HG02588 (cell line): ENCODE data around the gene JPH3.

Experiments
- ATAC-seq: cut with Tn5 transposase; IDR thresholded peaks from one replicate; pipeline ENCODE4 v1.9.1; 2021; ENCODE audit warnings: mild to moderate bottlenecking, moderate library complexity; ENCODE audit not compliant: unreplicated experiment

Gene JPH3

DNA sequence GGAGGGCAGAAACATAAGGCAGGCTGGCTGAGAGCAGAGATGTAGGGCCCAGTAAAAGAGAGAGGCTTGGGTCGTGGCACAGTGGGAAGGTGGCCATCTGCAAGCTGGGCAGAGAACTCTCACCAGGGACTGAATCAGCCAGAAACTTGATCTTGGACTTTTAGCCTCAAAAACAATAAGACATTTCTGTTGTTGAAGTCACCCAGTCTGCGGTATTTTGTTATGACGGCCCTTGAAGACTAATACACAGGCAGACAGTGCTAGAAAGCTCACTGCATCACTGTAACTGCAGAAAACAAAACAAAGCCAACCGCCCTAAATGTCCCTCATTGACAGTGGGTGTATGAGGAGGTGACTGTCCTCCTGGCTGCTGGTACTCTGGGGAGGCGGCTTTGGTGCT is 3.9 kb upstream of the JPH3 start:
- ATAC-seq = no peak

DNA sequence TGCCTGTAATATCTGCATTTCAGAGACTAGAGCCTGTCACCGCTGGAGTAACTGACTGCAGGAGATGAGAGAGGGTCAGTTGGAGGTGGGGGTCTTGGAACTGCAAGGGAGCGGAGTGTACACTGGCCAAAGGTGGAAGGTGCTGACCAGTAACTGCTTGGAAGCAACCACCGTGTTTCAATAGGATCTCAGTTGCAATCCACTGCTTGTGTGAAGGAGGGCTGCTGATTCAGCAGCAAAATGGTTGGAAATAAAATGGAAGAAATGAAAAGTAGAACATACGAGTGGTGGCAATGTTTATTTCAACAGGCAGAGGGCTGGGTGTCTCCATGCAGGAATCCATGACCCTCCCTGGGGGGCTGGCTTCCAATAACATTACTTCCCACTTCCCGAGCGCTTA is 2.1 kb upstream of the JPH3 start:
- no peak for ATAC-seq

DNA sequence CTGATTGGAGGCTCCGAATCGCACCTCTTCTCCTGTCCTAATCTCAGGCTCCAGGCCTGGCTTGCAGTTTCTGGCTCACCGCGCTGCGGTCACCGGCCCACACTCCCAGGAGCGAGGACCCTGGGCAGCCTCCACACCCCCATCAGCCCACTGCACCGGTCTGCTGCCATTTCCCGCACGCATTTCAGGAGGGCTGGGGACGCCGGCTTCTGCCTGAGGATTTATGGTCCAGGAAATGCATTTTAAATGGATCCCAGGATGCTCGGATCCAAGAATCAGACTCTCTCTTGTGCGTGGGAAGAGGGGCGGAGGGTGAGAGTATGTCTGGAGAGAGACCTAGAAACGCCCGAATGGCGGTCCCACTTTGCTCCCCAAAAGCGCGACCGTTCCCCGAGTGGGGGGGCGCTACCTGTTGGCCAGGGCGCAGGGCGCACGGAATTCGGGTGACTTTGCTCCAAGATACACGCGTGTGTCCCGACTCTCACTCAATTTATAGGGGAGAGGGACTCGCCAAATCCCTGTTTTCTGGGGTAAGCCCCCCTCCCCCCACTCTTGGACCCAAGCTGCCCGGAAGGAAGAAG is 817 bp upstream of the JPH3 start:
- no peak for ATAC-seq

DNA sequence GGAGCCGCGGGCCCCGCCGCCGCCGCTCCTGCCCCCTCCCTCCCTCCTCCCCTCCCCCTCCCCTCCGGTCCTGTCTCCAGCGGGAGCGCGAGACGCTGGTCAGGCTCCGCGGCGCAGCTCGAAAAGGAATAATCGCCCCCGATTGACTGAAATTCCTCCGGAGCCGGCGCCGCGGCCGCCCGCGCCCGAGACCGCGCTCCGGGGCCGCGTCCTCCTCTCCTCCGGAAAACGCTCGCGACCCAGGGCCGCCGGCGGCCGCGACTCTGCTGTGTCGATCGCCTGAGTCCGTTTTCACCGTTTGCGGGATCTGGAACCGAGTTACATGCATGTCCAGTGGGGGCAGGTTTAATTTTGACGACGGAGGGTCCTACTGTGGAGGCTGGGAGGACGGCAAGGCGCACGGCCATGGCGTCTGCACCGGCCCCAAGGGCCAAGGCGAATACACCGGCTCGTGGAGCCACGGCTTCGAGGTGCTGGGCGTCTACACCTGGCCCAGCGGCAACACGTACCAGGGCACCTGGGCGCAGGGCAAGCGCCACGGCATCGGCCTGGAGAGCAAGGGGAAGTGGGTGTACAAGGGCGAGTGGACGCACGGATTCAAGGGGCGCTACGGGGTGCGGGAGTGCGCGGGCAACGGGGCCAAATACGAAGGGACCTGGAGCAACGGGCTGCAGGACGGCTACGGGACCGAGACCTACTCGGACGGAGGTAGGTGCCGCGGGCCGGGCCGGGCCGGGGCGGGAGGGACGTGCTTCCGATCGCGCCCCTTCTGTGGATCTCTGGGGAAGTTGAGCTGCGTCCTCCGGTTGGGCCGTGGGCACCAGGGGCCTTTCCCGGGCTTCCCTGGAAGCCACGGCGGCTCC is 744 bp downstream of the JPH3 start:
- ATAC-seq = no peak

DNA sequence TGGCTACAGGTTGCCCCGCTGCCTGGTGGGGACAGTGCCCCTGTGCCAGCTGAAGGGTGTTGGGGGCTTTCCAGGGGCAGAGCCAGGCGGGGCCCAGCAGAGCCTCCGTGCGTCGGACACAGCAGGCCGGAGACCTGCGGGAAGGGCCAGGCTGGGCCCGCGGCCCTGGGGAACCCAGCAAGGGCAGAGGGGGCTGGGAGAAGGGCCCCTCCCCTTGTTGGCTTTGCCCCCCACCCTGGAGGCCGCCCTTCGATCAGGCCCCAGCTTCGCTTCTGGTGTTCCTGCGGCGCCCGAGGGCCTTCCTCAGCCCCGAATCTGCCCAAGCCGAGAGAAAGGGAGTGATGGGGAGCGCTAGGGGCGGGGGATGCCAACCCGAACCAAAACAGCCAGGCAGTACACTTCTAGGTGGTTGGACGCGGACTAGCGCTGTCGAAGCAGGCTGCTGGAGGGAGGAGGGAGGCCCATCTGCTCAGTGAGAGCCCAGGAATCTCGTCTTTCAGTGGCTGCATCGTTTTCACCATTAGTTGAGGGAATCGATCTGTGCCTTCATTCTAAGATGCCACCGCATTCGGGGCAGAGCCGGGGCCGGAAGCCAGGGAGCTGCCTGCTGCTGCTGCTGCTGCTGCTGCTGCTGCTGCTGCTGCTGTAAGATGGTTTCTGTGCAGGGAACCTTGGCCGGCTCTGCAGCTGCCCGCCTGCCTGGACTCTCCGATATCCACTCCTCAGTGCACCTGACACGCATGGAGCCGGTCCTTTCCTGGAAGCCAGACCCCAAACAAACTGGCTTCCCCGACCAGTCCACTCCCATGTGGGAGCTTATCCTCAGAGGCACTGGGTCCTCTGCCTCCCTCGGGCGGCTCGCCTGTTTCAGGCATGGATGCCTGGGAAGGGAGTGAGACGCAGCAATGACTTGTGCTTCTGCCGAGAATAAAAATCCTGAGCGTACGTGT is 1.7 kb downstream of the JPH3 start:
- no peak for ATAC-seq

DNA sequence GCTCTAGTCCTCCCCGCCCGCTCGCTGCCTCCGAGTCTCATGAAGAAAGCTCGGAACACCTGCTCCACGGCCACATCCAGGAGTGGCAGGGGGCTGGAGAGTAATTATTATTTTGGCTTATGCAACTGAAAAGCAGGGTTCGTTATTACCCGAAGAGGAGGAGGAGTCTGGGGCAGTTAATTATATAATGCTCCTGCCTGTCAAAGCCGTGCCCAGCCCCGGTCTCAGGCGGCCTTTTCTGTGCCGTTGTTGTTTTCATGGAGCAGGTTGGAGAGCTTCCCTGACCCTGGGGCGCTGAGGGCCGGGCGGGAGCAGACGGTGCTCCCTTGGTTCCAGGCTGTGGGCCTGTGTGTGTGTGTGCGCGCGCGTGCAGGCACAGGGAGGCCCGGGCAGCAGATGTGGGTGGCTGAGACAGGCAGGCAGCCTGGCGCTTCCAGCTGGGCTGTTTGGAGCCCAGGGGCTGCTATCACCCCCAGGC is 2.4 kb downstream of the JPH3 start:
- no peak for ATAC-seq

DNA sequence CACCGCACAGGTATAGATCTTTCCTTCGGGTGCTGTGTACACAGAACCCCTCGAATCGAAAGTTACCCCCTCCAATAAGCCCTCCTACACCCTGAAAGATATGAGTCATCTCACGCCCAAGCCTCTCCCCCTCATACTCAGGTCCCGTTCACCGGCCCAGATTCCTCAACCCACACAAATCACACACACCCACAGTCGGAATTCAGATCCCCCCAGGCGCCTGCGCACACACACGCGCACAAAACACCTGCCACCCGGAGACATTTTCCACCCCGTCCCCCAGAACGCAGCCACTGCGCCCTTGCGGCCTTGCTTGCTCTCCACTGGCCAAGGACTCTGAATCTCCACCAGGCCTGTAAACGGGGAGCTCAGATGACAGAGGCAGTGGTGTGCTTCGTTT is 4.9 kb downstream of the JPH3 start:
- no peak for ATAC-seq

DNA sequence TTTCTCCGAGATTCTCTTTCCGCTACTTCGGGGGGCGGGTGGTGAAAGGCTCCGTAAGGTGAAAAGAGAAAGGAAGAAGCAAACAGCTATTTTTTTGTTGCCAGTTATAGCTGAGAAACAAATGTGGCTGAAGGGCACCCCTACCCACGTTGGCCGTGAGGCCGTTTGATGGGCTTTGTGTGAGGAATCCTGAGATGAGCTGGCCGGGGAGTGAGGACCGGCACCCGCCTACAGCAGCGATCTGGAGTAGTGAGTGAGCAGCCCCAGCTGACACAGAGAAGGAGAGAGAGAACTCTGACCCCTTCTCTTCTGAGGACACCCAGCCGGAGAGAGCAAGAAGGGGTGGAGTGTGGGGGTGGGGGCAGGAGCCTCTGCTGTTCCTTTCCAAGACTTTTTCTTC is 5.6 kb downstream of the JPH3 start:
- no peak for ATAC-seq

DNA sequence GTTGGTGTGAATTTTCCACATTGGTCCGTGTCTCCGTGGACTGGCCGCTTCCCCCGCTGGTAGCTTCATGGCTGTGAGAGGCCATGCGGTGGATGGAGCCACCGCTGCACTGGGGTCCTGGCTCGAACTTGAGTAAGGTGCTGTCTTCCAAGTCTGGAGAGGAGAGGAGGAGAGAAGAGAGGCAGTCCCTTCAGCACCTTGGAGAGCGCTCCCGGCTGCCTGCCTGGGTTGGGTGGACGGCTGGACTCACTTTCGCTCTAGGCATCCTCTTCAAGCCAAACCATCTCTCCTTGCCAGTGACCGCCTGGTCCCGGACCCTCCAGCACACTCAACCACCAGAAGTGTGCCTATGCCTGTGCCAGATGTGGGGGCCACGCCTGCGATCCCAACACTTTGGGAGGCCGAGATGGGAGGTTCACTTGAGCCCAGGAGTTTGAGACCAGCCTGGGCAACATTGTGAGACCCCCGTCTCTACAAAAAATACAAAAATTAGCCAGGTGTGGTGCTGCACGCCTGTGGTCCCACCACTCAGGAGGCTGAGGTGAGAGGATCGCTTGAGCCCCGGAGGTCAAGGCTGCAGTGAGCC is 6.2 kb downstream of the JPH3 start:
- ATAC-seq = no peak

DNA sequence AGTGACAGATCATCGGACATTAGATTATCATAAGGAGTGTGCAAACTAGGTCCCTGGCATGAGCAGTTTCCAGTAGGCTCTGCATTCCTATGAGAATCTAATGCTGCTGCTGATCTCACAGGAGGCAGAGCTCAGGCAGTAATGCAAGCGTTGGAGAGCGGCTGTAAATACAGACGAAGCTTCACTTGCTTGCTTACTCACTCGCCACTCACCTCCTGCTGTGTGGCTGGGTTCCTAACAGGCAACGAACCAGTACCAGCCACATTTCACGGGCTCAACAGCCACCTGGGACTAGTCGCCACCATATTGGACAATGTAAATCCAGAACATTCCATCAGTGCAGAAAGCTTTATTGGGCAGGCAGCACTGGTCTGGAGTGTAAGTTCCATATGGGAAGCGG is 7.7 kb downstream of the JPH3 start:
- ATAC-seq = no peak

DNA sequence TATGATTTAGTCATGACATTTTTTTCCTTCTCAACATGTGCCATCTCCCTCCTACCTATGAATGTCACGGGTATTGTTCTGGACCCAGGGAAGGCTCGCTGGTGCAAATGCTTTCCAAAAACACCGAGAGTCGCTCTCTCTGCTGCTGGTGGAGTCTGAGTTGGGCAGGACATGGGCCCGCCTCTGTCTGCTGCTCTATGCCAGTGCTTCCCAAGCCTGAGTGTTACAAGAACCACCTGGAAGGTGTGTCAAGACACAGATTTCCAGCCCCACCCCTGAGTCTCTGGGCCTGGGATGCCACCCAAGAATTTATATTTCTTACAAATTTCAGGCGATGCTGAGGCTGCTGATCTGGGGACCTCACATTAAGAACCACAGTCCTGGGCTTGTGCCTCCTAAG is 9.1 kb downstream of the JPH3 start:
- ATAC-seq = no peak

DNA sequence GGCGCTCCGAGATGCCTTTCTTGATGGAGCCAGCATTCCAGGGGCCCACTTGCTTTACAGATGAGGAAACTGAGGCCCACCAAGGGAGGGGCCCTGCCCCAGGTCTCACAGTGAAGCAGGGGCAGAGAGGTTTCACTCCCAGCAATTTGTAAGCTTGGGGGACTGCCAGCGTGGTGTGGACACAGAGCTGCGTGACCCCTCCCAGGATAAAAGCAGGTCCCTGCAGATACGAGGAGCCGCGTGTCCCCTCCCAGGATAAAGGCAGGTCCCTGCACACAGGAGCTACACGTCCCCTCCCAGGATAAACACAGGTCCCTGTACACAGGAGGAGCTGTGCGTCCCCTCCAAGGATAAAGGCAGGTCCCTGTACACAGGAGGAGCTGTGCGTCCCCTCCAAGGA is 11.7 kb downstream of the JPH3 start:
- no peak for ATAC-seq

DNA sequence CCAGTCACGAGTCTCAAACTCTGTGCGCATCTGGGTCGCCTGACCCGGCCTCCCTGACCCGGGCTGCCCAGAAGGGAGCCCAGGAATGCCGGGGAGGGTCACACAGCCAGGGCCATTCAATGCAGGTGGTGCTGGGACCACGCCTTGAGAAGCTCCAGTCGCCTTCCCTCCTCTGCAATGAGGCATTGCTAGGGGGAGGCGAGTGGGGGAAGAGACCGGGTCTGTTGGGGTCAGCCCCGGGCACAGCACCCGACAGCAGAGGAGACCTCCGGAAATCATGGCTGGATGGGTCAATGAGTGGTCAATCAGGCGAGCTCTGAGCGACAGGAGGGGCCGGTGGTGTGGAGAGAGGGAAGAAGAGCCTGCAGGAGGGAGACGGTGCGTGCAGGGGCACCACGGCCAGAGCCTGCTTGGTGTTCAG is 13.3 kb downstream of the JPH3 start:
- ATAC-seq = no peak

DNA sequence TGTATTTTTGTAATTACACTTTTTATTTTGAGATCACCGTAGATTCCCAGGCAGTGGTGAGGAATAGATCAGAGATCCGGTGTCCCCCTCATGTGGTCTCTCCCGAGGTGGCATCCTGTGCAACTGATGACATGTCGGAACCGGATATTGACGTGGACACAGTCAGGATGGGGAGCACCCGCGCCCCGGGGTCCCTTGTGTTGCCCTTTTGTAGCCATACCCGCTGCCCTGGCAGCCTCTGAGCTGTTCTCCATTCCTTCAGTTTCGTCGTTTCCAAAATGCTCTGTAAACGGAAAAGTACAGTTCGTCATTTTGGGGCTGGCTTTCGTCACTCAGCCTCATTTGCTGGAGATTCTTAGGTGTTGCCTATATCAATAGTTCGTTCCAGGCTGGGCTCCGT is 14.2 kb downstream of the JPH3 start:
- ATAC-seq = no peak

DNA sequence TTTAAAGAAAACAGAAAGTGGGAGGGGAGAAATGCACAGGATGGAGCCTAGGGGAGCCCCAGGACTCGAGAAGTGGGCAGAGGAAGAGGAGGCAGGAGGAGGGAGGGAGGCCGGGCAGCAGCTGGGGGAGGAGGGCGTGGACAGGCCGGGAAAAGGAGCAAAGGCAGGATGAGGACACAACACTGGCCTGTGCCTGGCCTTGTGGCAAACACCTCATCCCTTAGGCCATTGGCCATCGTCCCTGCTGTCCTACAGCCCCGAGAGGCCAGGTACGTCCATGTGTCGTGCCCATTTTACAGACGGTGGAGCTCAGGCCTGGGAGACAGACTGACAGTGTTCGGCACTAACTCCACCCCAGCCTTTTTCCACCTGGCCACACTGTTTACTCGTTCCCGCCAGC is 15.9 kb downstream of the JPH3 start:
- ATAC-seq = no peak

DNA sequence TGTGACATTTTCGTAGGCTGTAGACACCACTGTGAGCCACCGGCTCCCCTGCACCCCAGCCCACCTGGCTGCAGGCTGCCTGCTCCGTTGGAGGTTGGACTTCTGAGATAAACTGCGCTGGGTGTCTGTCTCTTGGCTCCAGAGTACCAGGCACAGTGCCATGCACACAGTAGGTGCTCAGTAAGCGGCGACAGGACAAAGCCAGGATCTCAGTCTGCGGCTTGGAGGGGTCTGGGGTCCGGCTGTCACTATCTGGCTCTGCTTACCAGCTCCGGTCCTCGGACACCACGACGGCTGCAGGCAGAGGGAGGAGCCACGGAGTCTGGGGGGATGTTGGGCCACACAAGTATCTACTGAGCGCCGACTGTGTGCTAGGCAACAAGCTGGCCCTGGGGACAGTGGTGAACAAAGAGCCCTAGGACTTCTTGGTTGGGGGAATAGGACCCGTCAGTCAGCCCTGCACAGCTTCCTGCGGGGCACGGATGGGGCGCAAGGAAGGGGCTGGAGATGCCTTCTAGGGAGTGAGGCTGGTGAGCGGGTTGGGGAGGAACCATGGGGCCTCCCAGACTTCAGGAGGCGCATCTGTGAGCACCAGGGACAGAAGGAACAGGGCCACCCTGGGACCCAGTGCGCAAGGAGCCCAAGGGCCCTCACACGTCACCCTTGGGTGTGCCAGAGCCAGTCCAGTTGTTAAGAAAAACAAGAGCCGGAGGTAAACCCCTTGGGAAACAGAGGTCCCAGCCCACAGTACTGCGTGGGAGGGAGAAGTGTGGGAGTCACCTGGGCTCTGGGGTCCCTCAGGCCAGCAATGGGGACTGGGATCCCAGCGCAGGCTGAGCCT is 17.3 kb downstream of the JPH3 start:
- no peak for ATAC-seq

DNA sequence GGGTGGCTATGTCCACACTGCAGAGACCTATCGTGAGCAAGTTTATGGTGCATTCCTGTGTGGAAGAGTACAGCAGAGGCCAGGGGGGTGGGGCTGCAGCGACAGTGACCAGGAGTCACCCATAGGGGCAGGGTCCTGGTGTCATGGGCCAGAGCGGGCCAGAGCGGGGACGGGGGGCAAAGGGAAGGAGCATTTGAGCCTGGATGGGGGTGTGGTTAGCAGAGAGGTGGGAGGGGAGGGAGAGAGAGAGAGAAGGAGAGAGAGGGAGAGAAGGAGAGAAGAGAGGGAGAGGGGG is 17.8 kb downstream of the JPH3 start:
- no peak for ATAC-seq

DNA sequence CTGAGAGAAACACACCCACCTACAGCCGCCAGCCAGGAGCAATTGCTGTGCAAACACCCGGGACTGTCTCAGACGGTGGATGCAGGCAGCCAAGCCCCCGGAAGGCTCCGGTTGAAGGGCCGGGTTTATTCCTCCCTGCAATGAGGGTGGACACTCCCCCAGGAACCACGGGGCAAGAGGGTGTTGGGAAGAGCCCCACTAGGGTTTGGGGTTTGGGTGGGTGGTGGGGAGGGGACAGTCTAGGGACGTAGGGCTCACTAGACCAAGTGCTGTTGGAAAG is 19.2 kb downstream of the JPH3 start:
- no peak for ATAC-seq

DNA sequence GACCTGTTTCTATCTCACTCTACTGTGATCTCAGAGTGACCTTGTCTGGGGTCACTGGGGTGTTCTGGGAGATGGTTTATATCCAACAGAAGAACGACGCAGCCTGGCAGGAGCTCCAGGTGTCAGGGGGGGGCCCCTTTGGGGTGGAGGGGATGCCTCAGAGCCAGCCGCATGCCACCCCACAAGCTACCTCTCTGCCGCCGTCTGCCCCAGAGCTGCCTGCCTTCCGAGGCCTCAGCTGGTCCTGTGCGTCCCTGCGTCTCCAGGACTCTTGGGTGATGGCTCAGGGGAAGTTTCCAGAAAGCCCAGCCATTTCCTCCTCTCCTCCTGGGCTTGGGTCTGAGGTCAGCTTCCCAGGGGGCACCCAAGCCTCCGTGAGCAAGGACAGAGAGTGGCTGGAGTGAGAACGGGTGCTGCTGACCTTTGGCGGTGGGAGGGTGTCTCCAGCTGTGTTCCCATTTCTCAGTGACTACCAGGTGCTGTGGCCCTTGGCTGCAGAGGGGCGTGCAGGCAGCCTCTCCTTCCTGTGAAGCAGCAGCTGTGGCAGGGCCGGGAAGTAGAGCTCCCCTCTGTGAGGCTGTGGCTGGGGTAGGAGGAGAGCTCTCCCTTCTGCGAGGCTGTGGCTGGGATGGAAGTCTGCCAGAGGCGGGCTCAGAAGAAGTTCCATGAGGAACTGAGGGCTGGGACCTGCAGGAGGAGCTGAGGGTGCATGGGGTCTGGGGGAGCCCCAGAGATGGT is 19.8 kb downstream of the JPH3 start:
- no peak for ATAC-seq

DNA sequence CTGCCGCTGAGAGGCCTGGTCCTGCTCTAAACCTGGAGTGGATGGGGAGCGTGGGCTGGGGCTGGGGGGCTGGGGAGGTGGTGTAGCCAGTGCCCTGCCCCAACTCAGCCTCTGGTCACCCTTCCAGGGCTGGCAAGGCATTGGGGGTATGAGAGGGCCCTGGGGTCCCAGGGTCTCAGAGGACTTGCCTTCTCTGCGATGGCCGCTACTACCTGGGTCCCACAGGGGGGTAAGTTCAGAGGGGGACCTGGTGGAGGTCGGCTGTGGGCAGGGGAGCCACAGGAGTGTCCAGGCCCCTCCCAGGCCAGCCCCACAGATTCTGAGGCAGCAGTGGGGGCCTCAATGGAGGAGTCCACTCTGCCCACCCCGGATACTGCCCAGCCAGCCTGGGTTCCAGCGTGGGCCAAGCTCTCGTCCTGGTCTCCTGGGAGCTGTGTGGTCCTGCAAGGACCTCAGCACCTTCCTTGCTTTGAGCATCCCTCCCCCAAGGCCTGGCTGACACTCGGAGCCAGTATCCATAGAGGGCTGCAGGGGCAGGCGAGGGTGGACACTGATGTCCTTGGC is 20.5 kb downstream of the JPH3 start:
- ATAC-seq = no peak
